ENCODE data around the gene HOATZ. TPM values are rescaled to one million over a fixed set of nuclear protein-coding genes. Genes with fewer than 3 reads are reported as not detected.

Gene HOATZ
- total and polyA plus RNA-seq, 7 donors: not detected

DNA sequence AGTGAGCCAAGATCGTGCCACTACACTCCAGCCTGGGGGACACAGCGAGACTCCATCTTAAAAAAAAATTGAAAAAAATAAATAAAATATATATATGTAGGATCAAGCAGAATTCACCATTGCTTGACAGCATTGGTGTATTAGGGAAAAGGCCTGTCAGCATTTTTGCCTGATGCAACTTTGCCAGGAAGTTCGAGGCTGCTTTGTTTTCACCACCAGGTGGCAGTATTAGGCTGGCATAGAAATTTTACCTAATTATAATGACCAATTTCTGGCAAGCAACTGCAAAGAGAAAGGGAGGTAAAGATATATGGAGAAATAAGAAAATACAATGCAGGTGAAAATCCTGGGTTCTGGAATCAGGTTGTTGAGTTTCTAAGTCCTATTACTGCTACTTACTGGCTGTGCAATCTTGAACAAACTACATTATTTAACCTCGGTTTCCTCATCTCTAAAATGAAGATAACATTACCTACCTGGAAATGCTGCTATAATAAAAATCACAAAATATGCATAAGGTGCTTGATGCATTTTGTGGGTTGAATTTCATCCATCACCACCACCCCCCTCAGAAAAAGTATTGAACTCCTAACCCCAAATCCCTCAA lies 50.6 kb downstream of the HOATZ start:
- Histone ChIP-seq H3K9me3 (no peaks in the 10 kb centered on the region), H3K36me3 (peaks cover 0 to 12% (median 0%) of the 10 kb centered on the region in 4 donors), H3K4me3 (no peak overlapping the region), H3K27me3 (no peaks in the 10 kb centered on the region), H3K4me1 (peaks cover 0 to 8% (median 0%) of the 10 kb centered on the region in 4 donors), H3K27ac (no peak overlapping the region)
- intact Hi-C loops (cut with DNase I): loop anchor here (1.0 kb wide), 1 partner anchor 212 kb away; no protein-coding TSS in a partner anchor
- 62 to 72% methylated on average over 4 of the region's 4 CpGs for WGBS, 2 donors
- peak; percentile 78 for DNase-seq
- TF ChIP-seq EP300 (IDR thresholded peaks at IDR 0.05) (no peak), POLR2AphosphoS5 (IDR thresholded peaks at IDR 0.05) (peak in 2 of 4 donors; percentile 18 to 20)
- TF ChIP-seq, protein P1, sequence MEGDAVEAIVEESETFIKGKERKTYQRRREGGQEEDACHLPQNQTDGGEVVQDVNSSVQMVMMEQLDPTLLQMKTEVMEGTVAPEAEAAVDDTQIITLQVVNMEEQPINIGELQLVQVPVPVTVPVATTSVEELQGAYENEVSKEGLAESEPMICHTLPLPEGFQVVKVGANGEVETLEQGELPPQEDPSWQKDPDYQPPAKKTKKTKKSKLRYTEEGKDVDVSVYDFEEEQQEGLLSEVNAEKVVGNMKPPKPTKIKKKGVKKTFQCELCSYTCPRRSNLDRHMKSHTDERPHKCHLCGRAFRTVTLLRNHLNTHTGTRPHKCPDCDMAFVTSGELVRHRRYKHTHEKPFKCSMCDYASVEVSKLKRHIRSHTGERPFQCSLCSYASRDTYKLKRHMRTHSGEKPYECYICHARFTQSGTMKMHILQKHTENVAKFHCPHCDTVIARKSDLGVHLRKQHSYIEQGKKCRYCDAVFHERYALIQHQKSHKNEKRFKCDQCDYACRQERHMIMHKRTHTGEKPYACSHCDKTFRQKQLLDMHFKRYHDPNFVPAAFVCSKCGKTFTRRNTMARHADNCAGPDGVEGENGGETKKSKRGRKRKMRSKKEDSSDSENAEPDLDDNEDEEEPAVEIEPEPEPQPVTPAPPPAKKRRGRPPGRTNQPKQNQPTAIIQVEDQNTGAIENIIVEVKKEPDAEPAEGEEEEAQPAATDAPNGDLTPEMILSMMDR (IDR thresholded peaks at IDR 0.05): peak; percentile 66 to 89 (median 76)

DNA sequence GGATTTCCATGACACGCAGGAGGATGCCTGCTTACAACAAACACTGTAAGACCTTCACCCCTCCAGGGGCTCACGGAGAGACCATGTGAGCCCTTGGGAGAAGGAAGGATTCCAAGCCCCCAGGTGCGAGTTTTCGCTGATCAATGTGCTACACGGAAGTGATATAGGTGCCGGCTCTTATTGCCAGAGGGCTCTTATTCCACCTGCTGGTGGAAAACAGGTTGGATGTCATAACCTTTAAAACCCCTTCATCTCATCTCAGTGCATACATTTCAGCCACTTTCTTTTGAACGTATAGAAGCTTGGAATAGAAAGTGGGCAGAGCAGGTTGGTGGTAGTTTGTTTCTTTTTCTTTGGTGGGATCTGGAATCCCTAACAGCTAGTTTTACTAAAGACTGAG lies 51.7 kb downstream of the HOATZ start:
- no peaks in the 10 kb centered on the region for H3K9me3 ChIP-seq
- no peak overlapping the region for H3K4me3 ChIP-seq
- no peaks in the 10 kb centered on the region for H3K27me3 ChIP-seq
- peaks cover 0 to 7% (median 0%) of the 10 kb centered on the region in 4 donors for H3K4me1 ChIP-seq
- no peak for DNase-seq
- 65 to 83% methylated on average over 7 of the region's 7 CpGs for WGBS, 2 donors
- no peak for TF ChIP-seq POLR2A (IDR thresholded peaks at IDR 0.05)
- TF ChIP-seq EP300 (IDR thresholded peaks at IDR 0.05): no peak
- no peak for TF ChIP-seq POLR2AphosphoS5 (IDR thresholded peaks at IDR 0.05)
- TF ChIP-seq, protein P1 (IDR thresholded peaks at IDR 0.05): no peak
- intact Hi-C loops (cut with DNase I): loop anchor here (2.0 kb wide), 1 partner anchor 274 kb away; no protein-coding TSS in a partner anchor
- H3K27ac ChIP-seq: no peak overlapping the region
- peaks cover 0 to under 1% (median 0%) of the 10 kb centered on the region in 4 donors for H3K36me3 ChIP-seq

DNA sequence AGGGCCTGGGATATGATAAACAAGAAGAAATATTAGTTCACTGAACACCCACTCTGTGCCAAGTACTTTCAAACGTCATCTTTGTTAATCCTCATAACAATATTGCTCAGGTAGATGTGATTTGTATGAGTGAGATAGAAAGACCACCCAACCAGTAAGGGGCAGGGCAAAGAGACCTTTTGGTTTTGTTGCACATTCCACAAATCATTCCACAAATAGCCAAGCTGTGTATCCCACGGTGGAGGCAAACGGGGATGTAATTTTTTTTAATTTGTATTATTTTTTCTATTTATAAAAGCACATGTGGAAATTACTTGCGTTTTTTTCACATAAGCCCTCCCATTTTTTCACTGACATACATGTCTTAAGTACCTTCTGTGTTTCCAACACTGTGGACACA lies 54.9 kb downstream of the HOATZ start:
- no peak for DNase-seq
- WGBS, 2 donors: 77 to 78% methylated on average over 4 of the region's 4 CpGs
- Histone ChIP-seq H3K9me3 (no peaks in the 10 kb centered on the region), H3K4me3 (no peak overlapping the region), H3K4me1 (peaks cover 0 to 11% (median 4%) of the 10 kb centered on the region in 4 donors), H3K27me3 (no peaks in the 10 kb centered on the region), H3K36me3 (no peaks in the 10 kb centered on the region), H3K27ac (no peak overlapping the region)
- intact Hi-C loops (cut with DNase I): no loop called here
- no peak for TF ChIP-seq POLR2AphosphoS5 (IDR thresholded peaks at IDR 0.05)
- no peak for TF ChIP-seq EP300 (IDR thresholded peaks at IDR 0.05)

DNA sequence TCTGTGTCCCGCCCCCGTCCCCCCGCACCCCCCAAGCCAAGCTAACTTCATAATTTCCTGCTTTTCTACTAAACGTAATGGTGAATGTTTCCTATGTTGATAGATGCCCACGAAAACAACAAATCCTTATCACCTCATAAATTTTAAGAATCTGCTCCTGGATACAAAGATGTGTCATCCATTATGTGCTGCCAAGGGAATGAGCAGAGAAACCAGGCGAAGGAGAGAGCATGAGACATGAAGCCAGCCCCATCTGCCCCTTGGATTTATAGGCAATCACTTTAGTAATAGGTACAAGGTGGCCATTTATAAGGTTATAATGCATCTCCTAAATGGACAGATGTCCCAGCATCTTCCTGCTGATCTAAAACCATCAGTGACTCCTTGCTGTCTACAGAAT lies 56.2 kb downstream of the HOATZ start:
- Histone ChIP-seq H3K9me3 (no peaks in the 10 kb centered on the region), H3K4me3 (no peak overlapping the region), H3K4me1 (peaks cover 0 to 12% (median 5%) of the 10 kb centered on the region in 4 donors), H3K36me3 (no peaks in the 10 kb centered on the region), H3K27ac (no peak overlapping the region), H3K27me3 (no peaks in the 10 kb centered on the region)
- no peak for DNase-seq
- intact Hi-C loops (cut with DNase I): no loop called here
- WGBS, 2 donors: 71 to 77% methylated on average over 6 of the region's 6 CpGs
- TF ChIP-seq EP300 (IDR thresholded peaks at IDR 0.05) (no peak), POLR2A (IDR thresholded peaks at IDR 0.05) (no peak), POLR2AphosphoS5 (IDR thresholded peaks at IDR 0.05) (no peak)
- TF ChIP-seq, protein P1 (IDR thresholded peaks at IDR 0.05): no peak

DNA sequence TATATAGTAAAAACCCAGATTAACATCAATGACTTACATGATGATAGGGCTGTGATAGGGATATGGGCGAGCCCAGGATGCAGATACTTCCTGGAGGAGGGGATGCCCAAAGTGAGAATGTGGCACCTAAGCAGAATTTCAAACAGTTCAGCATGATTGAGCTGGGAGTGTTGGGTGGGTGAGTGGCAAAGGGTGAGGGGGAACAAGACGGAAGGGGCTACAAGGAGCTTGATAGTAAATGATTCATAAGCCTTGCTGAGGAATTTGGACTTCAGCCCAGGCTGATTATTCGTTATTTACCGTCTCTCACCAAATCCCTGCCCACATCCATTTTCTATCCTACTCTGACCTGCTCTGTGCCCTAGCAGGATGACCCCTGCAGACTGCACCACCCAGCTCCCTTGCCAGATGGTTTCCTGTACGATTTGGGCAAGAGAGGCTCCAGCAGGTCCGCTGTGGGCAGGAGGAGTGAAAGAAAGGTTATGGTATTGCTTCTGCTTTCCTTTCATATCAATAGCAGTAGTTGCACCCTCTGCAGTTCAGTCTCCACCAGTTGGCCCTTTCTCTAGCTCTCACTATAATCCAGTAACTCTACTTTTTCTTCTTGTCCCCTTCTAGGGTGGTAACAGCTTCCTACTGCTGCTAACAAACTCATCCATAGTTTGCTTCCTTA lies 57.4 kb downstream of the HOATZ start:
- no peaks in the 10 kb centered on the region for H3K27me3 ChIP-seq
- no peaks in the 10 kb centered on the region for H3K36me3 ChIP-seq
- no peak overlapping the region for H3K27ac ChIP-seq
- TF ChIP-seq POLR2A (IDR thresholded peaks at IDR 0.05): no peak
- TF ChIP-seq, protein P1 (IDR thresholded peaks at IDR 0.05): no peak
- no peak for TF ChIP-seq POLR2AphosphoS5 (IDR thresholded peaks at IDR 0.05)
- TF ChIP-seq EP300 (IDR thresholded peaks at IDR 0.05): no peak
- no peak for DNase-seq
- intact Hi-C loops (cut with DNase I): no loop called here
- H3K9me3 ChIP-seq: no peaks in the 10 kb centered on the region
- H3K4me3 ChIP-seq: no peak overlapping the region
- peaks cover 0 to 12% (median 5%) of the 10 kb centered on the region in 4 donors for H3K4me1 ChIP-seq
- 24 to 54% methylated on average over 6 of the region's 6 CpGs for WGBS, 2 donors
